Pulmonary artery endothelial cell (primary cell): ENCODE data around the gene INO80. TPM values are rescaled to one million over a fixed set of nuclear protein-coding genes. Genes with fewer than 3 reads are reported as not detected.

ENCODE experiments used
- DNase-seq: peaks from one replicate; pipeline ENCODE4 v3.0.0-alpha.2; 2011; ENCODE audit warnings: low read depth, low spot score
- total RNA-seq: library from RNA; depleted of rRNA; stranded (reverse); fragments of >200 nt; gene quantifications from 2 replicates; pipeline ENCODE4 v1.2.3, GENCODE V29; 2014

INO80 gene
- total RNA-seq, 1 donor from 2014 or later: 26.0 TPM

DNA sequence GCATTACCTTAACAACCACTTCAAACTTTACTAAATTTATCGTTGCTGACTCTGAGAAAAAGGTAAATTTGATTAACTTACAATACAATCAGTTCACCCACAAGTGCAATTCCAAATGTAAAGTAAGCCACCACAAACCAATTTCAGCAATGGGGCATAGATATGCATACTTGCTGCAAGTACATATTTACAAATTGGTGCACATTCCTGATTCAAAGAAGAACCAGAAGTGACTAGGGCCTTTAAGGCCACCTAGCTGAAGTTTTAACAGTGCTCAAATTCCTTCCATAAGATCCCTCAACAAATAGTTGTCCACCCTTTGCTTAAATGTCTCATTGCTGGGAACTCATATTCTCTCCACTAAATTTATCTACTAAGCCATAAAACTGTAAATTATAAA, 67.2 kb downstream of the INO80 start:
- DNase-seq: no peak

DNA sequence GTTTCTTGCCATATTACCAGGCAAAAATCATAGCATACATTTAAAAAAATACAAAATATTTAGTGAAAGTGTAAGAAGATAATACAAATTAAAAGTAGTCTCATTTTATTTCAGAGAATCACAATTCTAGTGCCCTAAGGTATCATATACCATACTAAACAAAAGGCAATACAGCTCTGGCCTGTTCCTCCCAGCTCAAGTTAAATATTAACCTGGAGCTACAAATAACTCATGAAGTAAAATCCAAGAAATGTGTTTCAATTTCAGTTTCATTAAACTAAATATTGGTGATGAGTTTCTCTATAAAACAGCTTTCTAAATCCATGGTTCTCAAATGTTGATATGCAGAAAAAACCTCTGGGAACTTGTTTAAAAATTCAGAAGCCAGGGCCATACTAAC, 67.7 kb downstream of the INO80 start:
- DNase-seq: no peak

DNA sequence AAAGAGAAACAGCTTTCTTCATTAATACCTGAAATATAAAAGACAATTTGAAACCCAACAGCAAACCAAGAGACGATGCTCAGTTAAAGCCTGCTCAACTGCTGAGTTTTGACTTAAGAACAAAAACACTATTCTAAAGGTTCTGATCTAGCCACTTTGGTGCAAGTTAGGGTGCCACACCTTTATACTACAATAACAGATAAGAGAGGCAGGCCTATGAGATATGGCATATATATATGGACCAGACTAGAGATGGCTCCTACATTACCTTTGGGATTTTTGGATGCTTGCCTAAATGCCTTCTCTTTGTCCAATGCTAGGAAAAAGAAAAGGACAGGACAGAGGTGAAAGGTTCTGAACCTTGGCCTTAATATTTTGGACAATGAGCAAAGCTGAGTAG, 68.6 kb downstream of the INO80 start:
- no peak for DNase-seq

- DNase-seq: no peak
Measured at GRCh38 chr15:41043276-41043951, 72.7 kb downstream of the INO80 start.

DNA sequence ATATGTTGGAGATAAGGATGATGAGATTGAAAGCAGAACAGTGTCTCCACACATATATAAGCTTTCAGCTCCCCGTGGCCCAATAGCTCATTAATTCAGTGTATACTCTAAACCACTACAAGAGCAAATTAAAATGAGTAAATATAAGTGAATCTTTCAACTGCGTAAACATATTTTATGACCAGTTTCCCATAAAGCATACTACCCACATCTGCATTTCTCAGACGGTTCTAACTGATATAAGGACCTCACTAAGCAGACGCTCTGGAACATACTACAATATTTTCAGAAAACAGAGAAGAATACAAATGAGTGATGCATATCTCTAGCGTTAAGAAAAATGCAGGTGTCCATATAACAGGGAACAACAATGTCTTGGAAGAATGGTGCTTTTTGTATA, 73.2 kb downstream of the INO80 start:
- no peak for DNase-seq

DNA sequence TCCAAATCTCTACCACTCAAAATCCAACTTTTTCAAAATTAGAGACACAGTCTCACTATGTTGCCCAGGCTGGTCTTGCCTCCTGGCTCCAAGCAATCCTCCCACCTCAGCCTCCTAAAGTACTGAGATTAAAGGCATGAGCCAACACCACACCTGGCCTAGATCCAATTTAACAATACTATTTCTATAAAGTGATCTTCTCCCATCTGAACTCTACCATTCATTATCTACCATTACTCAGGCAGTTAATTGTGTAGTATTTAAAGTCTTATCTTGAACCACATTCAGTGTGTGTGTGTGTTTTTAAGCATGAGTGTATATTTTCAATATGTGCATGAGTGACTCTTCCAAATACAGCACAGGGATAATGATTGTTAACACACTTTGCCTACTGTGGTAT, 77.0 kb downstream of the INO80 start:
- DNase-seq: no peak

GRCh38 chr15:41032079-41032328, 84.1 kb downstream of the INO80 start:
- no peak for DNase-seq

DNA sequence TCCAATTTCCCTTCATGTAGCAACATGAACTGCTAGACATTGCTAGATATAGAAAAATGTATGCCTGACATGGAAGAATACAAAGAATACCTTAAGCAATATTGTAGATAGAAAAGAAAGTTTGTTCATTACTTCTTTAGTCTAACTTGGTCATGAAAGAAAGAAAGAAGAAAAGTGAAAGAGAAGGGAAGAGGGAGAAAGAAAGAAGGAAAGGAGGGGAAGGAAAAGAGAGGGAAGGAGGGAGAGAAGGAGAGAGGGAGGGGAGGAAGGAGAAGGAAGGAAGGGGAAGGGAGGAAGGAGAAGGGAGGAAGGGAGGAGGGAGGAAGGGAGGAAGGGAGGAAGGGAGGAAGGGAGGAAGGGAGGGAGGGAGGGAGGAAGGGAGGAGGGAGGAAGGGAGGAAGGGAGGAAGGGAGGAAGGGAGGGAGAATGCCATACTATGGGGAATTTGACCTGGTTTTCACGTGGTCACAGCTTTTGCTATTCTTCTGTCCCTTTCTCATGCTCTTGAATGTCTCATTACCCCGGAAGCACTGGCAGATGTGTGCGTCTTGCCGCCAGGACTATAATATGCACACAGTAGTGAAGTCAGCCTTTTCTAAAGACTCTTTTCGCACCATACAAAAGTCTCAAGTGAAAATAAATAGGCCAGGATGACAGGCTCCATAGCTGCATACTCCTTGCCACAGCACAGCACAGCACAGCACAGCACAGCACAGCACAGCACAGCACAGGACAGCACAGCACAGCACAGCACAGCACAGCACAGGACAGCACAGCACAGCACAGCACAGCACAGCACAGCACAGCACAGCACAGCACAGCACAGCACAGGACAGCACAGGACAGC, 84.6 kb downstream of the INO80 start:
- DNase-seq: no peak

GRCh38 chr15:41028853-41029252, 87.2 kb downstream of the INO80 start:
- DNase-seq: no peak

DNA sequence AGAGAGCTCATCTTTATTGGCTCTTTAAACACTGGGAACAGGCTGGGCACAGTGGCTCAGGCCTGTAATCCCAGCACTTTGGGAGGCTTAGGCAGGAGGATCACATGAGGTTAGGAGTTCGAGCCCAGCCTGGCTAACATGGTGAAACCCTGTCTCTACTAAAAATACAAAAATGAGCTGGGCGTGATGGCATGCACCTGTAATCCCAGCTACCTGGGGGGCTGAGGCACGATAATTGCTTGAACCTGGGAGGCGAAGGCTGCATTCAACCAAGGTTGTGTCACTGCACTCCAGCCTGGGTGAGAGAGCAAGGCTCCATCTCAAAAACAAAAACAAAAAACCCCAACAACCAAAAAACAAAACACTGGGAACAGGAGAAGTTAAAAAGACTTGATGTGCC, 90.7 kb downstream of the INO80 start:
- DNase-seq: no peak

DNA sequence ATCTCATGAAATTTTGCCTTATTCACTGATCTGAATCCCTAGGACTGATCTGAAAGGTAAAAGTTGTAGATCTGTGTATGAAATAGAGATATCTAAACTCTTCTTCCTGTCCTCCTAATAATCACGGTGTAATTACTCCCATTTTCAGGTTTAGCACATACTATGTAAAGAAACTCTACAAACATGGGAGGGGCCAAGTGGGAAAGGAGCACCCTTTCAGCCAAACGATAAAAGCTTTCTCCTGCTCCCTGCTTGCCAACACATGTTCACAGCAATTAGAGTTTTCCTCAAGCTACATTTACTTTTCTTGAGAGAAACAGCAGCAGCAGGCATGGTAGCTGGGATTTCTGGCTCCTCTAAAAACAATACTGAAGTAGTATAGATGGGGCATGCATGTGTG, 91.2 kb downstream of the INO80 start:
- no peak for DNase-seq

DNA sequence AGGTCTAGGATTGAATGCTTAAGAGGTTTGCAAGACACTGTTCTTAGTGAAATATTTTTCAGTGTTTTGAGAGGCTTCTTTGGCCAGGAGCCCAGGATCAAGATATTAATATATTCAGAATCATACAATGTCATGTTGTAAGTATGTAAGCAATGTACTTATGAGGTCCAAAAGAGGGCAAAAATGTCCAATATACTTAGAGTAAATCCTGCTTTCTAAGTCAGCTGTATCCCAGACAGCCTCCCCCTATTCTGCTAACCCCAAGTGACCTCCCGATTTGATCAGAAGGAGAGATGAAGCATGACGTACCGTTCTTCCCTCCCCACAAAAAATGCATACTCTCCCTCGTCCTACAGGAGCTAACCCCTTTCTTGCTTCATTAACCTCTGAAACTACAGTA, 91.9 kb downstream of the INO80 start:
- no peak for DNase-seq

DNA sequence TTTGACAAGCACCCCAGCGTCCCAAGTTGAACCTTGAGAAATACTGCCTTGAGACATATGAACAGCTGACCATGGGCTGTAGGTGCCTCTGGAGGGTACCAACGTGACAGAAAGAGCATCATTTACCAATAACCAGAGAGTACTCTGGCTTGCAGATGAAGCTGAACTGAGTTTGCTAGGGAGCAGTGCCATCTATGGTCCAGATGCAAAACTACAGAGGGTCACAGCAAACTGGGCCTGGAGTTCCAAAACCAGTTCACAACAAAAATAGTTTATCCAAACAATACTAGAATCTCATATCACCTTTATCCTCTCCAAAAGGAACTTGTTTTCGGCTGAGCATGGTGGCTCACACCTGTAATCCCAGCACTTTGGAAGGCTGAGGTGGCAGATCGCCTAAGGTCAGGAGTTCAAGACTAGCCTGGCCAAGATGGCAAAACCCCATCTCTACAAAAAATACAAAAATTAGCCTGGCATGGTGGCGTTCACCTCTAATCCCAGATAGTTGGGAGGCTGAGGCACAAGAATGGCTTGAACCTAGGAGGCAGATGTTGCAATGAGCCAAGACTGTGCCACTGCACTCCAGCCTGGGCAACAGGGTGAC, 93.5 kb downstream of the INO80 start:
- DNase-seq: peak; percentile 33

- no peak for DNase-seq
Measured at GRCh38 chr15:41020829-41021228, 95.3 kb downstream of the INO80 start.

GRCh38 chr15:41020311-41020710, 95.8 kb downstream of the INO80 start:
- no peak for DNase-seq

DNA sequence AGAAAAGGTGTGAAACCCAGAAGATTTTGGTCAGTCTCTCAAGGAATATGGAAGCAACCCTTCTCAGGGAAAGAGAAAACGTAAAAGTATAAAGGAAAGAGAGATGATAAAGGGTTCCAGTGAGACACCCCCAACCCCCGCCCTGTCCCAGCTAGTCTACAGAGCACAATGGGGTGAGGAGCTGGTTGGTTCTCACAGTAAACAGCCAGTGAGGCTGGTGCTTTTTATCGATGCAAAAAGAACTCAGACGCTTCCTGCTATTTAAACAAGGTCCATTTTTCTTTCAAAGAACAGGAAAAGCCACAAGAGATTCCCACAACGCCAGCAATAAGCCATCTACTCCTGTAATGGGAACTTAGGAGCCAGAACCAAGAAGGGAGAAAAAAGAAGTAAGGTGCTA, 96.9 kb downstream of the INO80 start:
- peak; percentile 57 for DNase-seq

DNA sequence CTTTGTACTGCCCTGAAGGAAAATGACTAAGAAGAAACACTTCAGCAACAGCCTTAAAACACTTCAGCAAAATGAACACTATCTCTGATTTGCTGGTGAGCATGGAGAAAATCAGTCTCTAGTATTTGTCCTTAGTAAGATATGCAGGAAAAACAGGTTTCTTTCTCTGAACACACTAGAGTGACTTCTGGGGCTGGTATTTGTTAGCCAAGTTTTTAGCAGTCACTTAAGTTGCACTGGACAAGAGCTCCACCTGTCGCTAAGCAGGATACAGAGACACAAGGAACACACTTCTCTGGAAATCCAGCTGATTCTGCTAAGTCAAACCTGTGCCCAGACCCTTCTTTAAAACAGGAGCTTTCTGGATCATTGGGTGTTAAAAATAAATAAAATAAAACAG, 97.5 kb downstream of the INO80 start:
- DNase-seq: peak; percentile 63

DNA sequence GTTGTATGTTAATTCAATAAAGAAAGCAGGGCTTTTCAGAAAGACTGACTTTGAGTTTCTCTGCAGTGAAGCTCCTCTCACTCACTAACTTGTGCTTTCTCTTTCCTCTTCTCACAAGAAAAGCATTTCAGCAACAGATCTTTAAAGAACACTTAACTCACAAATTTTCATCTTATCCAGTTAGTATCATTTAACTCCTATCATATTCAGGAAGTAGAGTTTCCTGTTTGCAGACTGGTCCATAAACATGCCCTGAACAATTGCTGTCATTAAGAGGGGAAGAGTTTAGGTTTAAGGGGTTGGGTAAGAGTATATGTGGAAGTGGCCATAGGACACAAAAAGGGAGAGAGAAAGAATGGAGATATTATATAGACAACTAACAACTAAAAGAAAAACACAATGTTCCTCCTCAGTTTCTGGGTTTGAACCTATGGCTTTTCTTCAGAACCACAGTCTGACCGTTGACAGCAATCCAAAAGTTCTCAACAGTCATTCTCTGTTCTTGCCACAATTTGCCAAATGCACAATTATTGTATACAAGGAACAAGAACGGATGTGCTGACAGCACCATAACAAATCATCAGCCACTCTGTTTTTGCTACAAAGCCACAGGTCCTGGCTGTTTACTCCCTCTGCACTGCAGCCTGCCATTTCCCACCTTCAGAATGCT, 98.9 kb downstream of the INO80 start:
- DNase-seq: no peak

DNA sequence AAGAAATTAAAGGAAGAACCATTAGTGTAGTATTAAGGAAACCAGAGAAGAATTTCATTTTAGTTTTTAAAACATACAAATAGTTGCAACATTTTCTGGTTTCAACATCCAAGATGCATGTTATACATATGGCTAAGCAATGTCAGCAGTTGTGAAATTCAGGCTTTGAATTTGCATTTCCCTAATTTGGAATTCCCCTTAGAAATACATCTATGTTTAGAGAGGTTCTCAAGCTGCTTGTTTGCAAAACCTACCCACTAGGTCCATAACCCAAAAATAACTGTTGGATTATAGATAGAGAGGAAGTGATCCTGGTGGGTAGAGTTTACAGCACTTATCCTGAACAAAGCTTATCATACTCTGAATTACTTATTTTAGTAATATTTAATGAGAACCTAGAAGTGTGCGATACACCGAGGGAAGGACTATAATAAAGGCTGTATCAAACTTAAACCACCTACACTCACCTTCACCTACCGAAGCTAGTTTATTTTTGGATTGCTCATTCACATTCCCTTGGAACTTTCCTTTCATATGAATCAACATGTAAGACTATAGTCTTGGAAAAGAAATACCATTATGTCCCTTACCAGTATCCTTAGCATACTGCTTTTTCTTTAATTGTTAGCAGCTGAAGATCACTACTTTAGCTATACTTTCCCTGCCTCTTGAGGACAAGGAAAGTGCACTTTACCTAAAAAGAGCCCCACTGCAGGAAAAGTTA, 102.2 kb downstream of the INO80 start:
- DNase-seq: no peak

DNA sequence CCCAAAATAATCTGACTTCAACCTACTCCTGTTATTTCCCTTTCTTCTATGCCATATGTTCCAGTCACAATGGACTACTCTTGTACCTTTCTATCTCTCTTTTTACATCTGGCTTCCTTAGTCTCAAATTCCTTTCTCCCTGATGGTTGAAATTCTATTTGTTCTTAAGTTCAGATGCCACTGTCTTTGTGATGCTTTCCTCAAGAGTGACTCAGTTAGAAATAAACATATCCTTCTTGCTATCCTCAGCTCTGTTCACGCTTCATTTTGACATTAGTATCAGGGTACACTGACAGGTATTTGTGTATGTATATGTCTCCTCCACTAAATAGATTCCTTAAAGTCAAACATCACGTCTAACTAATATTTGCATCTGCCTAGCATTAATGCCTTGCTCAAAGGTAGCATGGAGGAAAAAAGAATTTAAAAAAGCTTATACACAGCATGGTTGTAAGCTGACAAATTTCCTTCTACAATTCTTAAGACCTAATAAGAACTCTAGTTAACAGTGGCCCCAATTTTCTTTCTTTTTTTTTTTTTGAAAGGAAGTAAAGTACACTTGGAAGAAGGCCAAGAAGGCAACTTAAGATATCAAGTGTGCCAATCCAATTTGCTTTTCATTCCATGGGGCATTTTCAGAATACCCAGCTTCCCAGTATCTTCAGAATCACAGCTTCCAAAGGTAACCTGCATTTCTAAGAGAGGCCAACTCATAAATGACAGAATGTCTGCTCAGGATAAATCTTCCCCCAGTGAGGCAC, 104.8 kb downstream of the INO80 start:
- no peak for DNase-seq

GRCh38 chr15:41010345-41010744, 105.7 kb downstream of the INO80 start:
- no peak for DNase-seq
